GM12878 (cell line): ENCODE measurements around the gene SERINC1. TPM values are rescaled to one million over a fixed set of nuclear protein-coding genes. Genes with fewer than 3 reads are reported as not detected.

Source experiments
- ATAC-seq: fragments of 200-7000 bp; cut with Tn5 transposase; 3 replicates; pipeline ENCODE4 v1.9.1; 2020; ENCODE audit warnings: mild to moderate bottlenecking, moderate library complexity
- BruUV-seq: library from RNA; stranded (reverse); fragments of 400-500 nt; replicated peaks from 2 replicates; lab custom pipeline; 2021; lab: Mats Ljungman, UMichigan
- CTCF ChIA-PET: fragments of 300-600 bp; sonication (Branson Sonifier 250); formaldehyde crosslinking; extraction: SDS; loops from one replicate; lab custom pipeline; 2021; ENCODE audit warnings: inconsistent platforms; lab: Yijun Ruan, JAX
- POLR2A ChIA-PET: fragments of 350-600 bp; formaldehyde crosslinking; extraction: SDS; loops from one replicate; lab custom pipeline; 2021; ENCODE audit warnings: inconsistent platforms; lab: Charles Lee
- RAD21 ChIA-PET: fragments of 300-600 bp; sonication (Branson Sonifier 250); formaldehyde crosslinking; loops from one replicate; lab custom pipeline; 2023; ENCODE audit warnings: antibody characterized with exemption; ENCODE audit not compliant: unreplicated experiment; lab: Charles Lee
- SMC1A ChIA-PET: fragments of 300-600 bp; sonication (Branson Sonifier 250); formaldehyde crosslinking; loops from one replicate; lab custom pipeline; 2023; ENCODE audit not compliant: unreplicated experiment, uncharacterized antibody; lab: Charles Lee
- DNase-seq: peaks from one replicate; pipeline ENCODE4 v3.0.0-alpha.2; 2011; ENCODE audit warnings: low read depth, low spot score
- FAIRE-seq: peaks from 3 replicates; lab custom pipeline; 2011; peaks lifted over from hg19 to GRCh38; lab: Jason Lieb, UNC
- H2AFZ ChIP-seq: 2 replicates; pipeline ENCODE4 v1.6.0; 2011; ENCODE audit warnings: low read depth, low read length, control low read depth; ENCODE audit not compliant: control insufficient read depth
- H3K27ac ChIP-seq: 2 replicates; pipeline ENCODE4 v1.5.1; 2011; ENCODE audit warnings: control low read depth; ENCODE audit not compliant: control insufficient read depth, insufficient read depth
- H3K27me3 ChIP-seq, 2 experiments: replicated peaks in 1 of 2; 2 replicates each; pipeline versions ENCODE4 v1.6.0 to v1.6.1; 2011; ENCODE audit warnings: low read length in 1 of 2; ENCODE audit not compliant: control insufficient read depth in 2 of 2, insufficient read depth in 2 of 2
- H3K36me3 ChIP-seq, 2 experiments: 2 replicates each; pipeline ENCODE4 v1.5.1; 2011; ENCODE audit warnings: low read length in 1 of 2; ENCODE audit not compliant: control insufficient read depth in 2 of 2, insufficient read depth in 2 of 2
- H3K4me1 ChIP-seq: 2 replicates; pipeline ENCODE4 v1.6.1; 2011; ENCODE audit warnings: mild to moderate bottlenecking, low read length, moderate library complexity, mixed read lengths; ENCODE audit not compliant: control insufficient read depth, insufficient read depth
- H3K4me2 ChIP-seq: 2 replicates; pipeline ENCODE4 v1.6.0; 2011; ENCODE audit warnings: control low read depth; ENCODE audit not compliant: control insufficient read depth, insufficient read depth
- H3K4me3 ChIP-seq: fragments of 200-600 bp; sonication (generic); 2 replicates; pipeline ENCODE4 v1.5.1; 2016
- H3K79me2 ChIP-seq: 2 replicates; pipeline ENCODE4 v1.6.0; 2011; ENCODE audit warnings: low read length; ENCODE audit not compliant: control insufficient read depth, insufficient read depth
- H3K9ac ChIP-seq: 2 replicates; pipeline ENCODE4 v1.8.0; 2011; ENCODE audit warnings: low read length, control low read depth, mixed read lengths; ENCODE audit not compliant: control insufficient read depth, insufficient read depth
- H3K9me3 ChIP-seq: replicated peaks from 3 replicates; pipeline ENCODE4 v1.5.1; 2011; ENCODE audit warnings: mild to moderate bottlenecking, low read length; ENCODE audit not compliant: control insufficient read depth, insufficient read depth
- H4K20me1 ChIP-seq: 2 replicates; pipeline ENCODE4 v1.6.0; 2011; ENCODE audit not compliant: control insufficient read depth, insufficient read depth
- BCL11A ChIP-seq: IDR thresholded peaks from 2 replicates; pipeline ENCODE4 v1.6.1; 2011; ENCODE audit warnings: low read depth, low read length
- MEF2A ChIP-seq: IDR thresholded peaks from 2 replicates; pipeline ENCODE4 v1.6.1; 2011; ENCODE audit warnings: low read depth, mild to moderate bottlenecking, low read length, moderate library complexity; ENCODE audit not compliant: insufficient read depth
- RAD21 ChIP-seq: IDR thresholded peaks from 2 replicates; pipeline ENCODE4 v1.6.1; 2011; ENCODE audit warnings: mild to moderate bottlenecking, low read depth, low read length, moderate library complexity; ENCODE audit not compliant: insufficient read depth
- RB1 ChIP-seq: fragments of 450-650 bp; formaldehyde crosslinking; IDR thresholded peaks from 2 replicates; pipeline ENCODE4 v1.6.1; 2017; ENCODE audit warnings: mild to moderate bottlenecking, borderline replicate concordance
- RUNX3 ChIP-seq: IDR thresholded peaks from 2 replicates; pipeline ENCODE4 v1.6.1; 2012; ENCODE audit warnings: low read length, inconsistent platforms
- TCF12 ChIP-seq: IDR thresholded peaks from 2 replicates; pipeline ENCODE4 v1.6.1; 2011; ENCODE audit warnings: low read depth, mild to moderate bottlenecking, low read length
- TCF3 ChIP-seq: IDR thresholded peaks from 2 replicates; pipeline ENCODE4 v1.6.1; 2012; ENCODE audit warnings: low read depth, mild to moderate bottlenecking, low read length, borderline replicate concordance; ENCODE audit not compliant: insufficient read depth
- ZSCAN29 ChIP-seq: fragments of 450-650 bp; IDR thresholded peaks from 2 replicates; pipeline ENCODE4 v1.6.1; 2017; ENCODE audit warnings: mild to moderate bottlenecking, moderate library complexity
- WGBS: methylation state at CpG from one replicate; pipeline ENCODE4 v1.1.6; 2016; ENCODE audit warnings: low lambda C conversion rate; ENCODE audit not compliant: insufficient replicate concordance, insufficient coverage; ENCODE audit errors: missing lambda C conversion rate; 5-methylcytosine and 5-hydroxymethylcytosine counted together
- in situ Hi-C: fragments of 300-500 bp; cut with MboI; formaldehyde crosslinking; loops from 9 replicates; pipeline ENCODE4 v1.14.3; 2018; ENCODE audit warnings: mixed read lengths
- intact Hi-C: fragments of 100-400 bp; cut with micrococcal nuclease; formaldehyde crosslinking; loops from one replicate; pipeline ENCODE4 v1.14.2; 2022; ENCODE audit not compliant: unreplicated experiment
- polyA plus RNA-seq, 11 experiments: library from polyadenylated mRNA; depleted of rRNA in 4 of 11; unstranded in 6 of 11; stranded (reverse) in 5 of 11; fragments of >200 nt; fragmentation: Nextera tagmentation in 4 of 11; fragmentation: Illumina TruSeq in 1 of 11; extraction: Ambion mirVana in 4 of 11; extraction: Trizol in 1 of 11; gene quantifications; 1 replicate in 1 of 11; 2 replicates in 10 of 11; pipeline versions ENCODE4 v1.2.1 to v1.2.3, GENCODE V29; 2011 to 2016; ENCODE audit warnings: inconsistent platforms in 2 of 11, missing spikeins in 2 of 11, low read depth in 1 of 11
- total RNA-seq, 4 experiments: library from RNA; depleted of rRNA in 3 of 4; stranded (reverse); fragments of >200 nt in 3 of 4; fragmentation: Illumina TruSeq in 1 of 4; extraction: Trizol in 1 of 4; gene quantifications; 2 replicates each; pipeline versions ENCODE4 v1.2.1 to v1.2.3, GENCODE V29; 2013 to 2021
- TF ChIP-seq, protein P1 (sequence below): fragments of 450-650 bp; IDR thresholded peaks from 2 replicates; pipeline ENCODE4 v1.6.1; 2016; ENCODE audit warnings: mild to moderate bottlenecking
- TF ChIP-seq, protein P2 (sequence below): fragments of 450-650 bp; IDR thresholded peaks from 2 replicates; pipeline ENCODE4 v1.6.1; 2017; ENCODE audit warnings: low read depth, mild to moderate bottlenecking, moderate library complexity
- TF ChIP-seq, protein P3 (sequence below): IDR thresholded peaks from 2 replicates; pipeline ENCODE4 v1.6.1; 2011; ENCODE audit warnings: mild to moderate bottlenecking, low read depth, low read length, moderate library complexity; ENCODE audit not compliant: insufficient replicate concordance

Gene SERINC1
- total and polyA plus RNA-seq, 10 of the 15 experiments (the other 5 are each of a cell fraction or from before 2014, with no cell fraction given), result 18.5 to 45.7 (median 31.1) TPM

DNA sequence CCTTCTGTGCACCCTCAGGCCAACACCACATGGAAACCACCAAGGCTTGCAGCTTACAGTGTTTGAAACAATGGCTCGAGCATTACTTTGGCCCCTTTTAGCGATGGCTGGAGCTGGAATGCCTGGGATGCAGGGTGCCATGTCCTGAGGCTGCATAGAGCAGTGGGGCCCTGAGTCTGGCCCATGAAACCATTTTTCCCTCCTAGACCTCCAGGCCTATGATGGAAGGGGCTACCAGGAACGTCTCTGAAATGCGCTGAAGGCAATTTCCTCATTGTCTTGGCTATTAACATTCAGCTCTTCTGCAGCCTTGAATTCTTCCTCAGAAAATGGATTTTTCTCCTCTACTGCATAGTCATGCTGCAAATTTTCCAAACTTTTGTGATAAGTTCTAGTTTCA, 29.9 kb upstream of the SERINC1 start (continued):
- TF ChIP-seq RB1 (no peak), MEF2A (no peak), BCL11A (no peak)

DNA sequence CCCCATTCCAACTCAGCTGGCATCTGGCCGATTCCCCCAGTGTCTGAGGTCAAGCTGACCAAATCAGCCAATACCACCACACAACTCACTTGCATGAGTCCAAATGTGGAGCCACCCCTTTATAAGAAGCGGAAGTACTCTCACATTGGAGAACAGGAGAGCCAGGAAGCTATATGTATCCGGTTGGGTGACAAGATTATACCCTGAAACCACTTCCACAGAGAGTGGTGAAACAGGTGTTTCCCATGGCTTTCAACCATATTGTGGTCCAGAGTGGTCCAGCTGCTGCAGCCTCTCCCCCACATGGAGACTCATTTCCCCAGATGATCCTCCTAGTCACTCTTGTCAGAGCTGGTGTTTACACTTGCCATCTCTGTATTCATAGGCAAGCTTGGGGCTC, 24.0 kb upstream of the SERINC1 start:
- TF ChIP-seq TCF3 (0 out of 2 replicates have a peak, but pooled peaks have one; percentile 39), RAD21 (no peak), TCF12 (0 out of 2 replicates have a peak, but pooled peaks have one; percentile 61), RUNX3 (peak; percentile 44; the same call in 1 of the 2 replicates), ZSCAN29 (no peak), RB1 (no peak)
- TF ChIP-seq, protein P1, sequence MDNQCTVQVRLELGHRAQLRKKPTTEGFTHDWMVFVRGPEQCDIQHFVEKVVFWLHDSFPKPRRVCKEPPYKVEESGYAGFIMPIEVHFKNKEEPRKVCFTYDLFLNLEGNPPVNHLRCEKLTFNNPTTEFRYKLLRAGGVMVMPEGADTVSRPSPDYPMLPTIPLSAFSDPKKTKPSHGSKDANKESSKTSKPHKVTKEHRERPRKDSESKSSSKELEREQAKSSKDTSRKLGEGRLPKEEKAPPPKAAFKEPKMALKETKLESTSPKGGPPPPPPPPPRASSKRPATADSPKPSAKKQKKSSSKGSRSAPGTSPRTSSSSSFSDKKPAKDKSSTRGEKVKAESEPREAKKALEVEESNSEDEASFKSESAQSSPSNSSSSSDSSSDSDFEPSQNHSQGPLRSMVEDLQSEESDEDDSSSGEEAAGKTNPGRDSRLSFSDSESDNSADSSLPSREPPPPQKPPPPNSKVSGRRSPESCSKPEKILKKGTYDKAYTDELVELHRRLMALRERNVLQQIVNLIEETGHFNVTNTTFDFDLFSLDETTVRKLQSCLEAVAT, result no peak
- TF ChIP-seq, protein P2, sequence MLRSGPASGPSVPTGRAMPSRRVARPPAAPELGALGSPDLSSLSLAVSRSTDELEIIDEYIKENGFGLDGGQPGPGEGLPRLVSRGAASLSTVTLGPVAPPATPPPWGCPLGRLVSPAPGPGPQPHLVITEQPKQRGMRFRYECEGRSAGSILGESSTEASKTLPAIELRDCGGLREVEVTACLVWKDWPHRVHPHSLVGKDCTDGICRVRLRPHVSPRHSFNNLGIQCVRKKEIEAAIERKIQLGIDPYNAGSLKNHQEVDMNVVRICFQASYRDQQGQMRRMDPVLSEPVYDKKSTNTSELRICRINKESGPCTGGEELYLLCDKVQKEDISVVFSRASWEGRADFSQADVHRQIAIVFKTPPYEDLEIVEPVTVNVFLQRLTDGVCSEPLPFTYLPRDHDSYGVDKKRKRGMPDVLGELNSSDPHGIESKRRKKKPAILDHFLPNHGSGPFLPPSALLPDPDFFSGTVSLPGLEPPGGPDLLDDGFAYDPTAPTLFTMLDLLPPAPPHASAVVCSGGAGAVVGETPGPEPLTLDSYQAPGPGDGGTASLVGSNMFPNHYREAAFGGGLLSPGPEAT, result no peak
- TF ChIP-seq, protein P3, sequence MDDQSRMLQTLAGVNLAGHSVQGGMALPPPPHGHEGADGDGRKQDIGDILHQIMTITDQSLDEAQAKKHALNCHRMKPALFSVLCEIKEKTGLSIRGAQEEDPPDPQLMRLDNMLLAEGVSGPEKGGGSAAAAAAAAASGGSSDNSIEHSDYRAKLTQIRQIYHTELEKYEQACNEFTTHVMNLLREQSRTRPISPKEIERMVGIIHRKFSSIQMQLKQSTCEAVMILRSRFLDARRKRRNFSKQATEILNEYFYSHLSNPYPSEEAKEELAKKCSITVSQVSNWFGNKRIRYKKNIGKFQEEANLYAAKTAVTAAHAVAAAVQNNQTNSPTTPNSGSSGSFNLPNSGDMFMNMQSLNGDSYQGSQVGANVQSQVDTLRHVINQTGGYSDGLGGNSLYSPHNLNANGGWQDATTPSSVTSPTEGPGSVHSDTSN, result no peak
- 4% methylated on average over 3 of the region's 3 CpGs for WGBS
- H3K4me3 ChIP-seq, result no peak overlapping the region
- ChIA-PET SMC1A (interaction anchor here (1.0 to 10.8 kb wide), 2 partner anchors 18 to 35 kb away, joined by 3 to 168 read pairs; no protein-coding TSS in a partner anchor), POLR2A (no interaction called here), CTCF (interaction anchor here (10.7 kb wide), 1 partner anchor 33 kb away, joined by 277 read pairs; no protein-coding TSS in a partner anchor), RAD21 (interaction anchor here (1.3 to 2.6 kb wide), 2 partner anchors 33 to 35 kb away, joined by 3 to 10 read pairs; no protein-coding TSS in a partner anchor)
- peaks cover 1% of the 10 kb centered on the region; the same call in 1 of the 3 replicates for H3K9me3 ChIP-seq
- H3K9ac ChIP-seq, result no peak overlapping the region
- no peaks in the 10 kb centered on the region for H3K79me2 ChIP-seq
- in situ Hi-C loops, result no loop called here
- no peaks in the 10 kb centered on the region for H3K27me3 ChIP-seq
- no peaks in the 10 kb centered on the region for H4K20me1 ChIP-seq
- no peak overlapping the region for H3K27ac ChIP-seq
- DNase-seq, result no peak
- no peaks in the 10 kb centered on the region for H3K36me3 ChIP-seq
- no peak overlapping the region for H2AFZ ChIP-seq
- no TSS peak for BruUV-seq
- no peak for FAIRE-seq
- H3K4me2 ChIP-seq, result no peak overlapping the region
- peak; percentile 30 for ATAC-seq
- no peaks in the 10 kb centered on the region for H3K4me1 ChIP-seq
- intact Hi-C loops, result no loop called here
